HG02852 (cell line): ENCODE measurements around the gene C2orf81.
"Not testable (repeated sequence)": the region's sequence is repeated elsewhere in the genome, so short reads cannot be mapped to it uniquely, and the experiment has no call there.

Experiments
- ATAC-seq: cut with Tn5 transposase; IDR thresholded peaks from one replicate; pipeline ENCODE4 v1.9.1; 2021; ENCODE audit warnings: mild to moderate bottlenecking, moderate library complexity; ENCODE audit not compliant: unreplicated experiment

The C2orf81 gene

DNA sequence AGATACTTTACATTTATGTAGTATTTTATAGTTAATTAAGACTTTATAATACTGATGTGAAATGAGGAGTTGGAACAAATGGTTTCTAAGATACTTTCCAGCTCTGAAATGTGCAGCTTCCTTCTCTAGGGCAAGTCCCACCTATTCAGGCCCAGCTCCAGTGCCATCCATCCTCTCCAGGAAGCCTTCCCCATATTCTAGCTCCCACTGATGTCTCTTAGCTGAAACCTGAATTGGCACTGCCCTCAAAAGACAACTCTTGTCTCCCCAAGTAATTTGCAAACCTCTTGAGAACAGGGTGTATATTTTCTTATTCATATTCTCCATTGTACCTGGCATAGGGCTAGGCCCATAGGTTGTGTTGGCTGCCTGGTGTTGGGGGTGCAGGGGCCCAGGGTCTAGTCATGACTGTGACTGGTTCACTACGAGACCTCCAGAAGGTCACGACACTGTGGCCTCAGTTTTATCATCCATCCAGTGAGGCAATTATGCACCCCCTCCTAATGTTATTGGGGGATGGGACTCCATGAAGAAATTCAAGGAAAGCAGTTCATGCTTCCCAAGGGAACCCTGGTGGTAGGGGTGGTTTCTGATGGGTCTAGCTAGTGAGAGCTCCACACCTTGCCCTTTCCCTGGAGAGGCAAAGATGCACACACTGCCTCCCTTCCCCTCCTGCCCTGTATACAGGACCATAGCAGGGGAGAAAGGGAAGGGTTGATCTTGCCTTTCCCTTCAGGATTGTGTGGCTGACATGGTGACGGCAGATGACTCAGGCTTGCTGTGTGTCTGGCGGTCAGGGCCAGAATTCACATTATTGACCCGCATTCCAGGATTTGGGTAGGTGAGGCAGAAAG lies 2.9 kb upstream of the C2orf81 start:
- ATAC-seq, result no peak

DNA sequence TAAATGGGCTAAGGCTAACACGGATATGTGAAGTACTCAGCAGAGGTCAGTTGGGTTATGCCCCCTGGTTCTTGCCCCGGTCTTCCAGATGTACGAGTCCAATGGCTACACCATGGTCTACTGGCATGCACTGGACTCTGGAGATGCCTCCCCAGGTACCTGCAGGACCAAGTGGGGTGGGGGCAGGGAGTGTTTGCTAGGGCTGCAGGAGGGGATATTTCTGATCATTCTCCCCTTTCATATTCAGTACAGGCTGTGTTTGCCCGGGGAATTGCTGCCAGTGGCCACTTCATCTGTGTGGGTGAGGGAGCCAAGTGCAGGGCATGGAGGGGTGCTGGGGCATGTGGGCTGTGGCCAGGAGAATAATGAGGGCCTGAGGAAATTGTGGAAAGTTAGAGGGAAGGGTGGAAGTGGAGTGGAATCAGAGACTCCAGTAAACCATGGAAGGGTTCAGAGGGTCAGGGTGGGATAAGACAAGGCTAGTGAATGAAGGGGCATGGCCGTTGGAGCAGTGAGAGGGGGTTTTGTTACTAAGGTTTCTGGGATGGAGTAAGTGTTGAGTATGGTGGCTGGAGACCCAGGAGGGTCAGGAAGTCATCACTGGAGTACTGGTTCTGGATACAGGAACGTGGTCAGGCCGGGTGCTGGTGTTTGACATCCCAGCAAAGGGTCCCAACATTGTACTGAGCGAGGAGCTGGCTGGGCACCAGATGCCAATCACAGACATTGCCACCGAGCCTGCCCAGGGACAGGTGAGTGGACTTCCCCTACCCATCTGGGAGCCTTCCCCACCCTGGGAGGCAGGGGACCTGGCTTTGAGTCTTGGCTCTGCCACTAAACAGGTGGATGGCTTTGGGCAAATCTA lies 2.0 kb upstream of the C2orf81 start:
- no peak for ATAC-seq

DNA sequence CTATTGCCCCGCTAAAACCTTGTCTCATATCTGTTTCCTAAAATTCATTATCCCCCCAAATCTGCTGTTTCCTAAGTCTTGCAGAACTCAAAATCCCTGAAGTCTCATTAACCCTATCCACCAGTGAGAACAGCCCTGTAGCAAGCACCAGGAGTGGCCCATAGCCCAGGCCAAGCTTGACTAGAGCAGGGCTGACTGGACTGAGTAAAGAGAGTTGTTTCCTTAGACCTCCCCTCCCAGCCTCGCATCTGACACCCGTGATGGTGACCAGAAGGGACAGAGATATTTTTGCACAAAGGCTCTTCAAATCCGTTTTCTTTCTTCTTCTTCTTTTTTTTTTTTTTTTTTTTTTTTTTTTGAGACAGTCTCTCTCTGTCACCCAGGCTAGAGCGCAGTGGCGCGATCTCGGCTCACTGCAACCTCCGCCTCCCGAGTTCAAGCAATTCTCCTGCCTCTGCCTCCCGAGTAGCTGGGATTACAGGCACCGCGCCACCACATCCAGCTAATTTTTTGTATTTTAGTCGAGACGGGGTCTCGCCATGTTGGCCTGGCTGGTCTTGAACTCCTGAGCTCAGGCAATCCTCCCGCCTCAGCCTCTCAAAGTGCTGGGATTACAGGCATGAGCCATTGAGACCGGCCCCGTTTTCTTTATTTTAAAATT lies 846 bp downstream of the C2orf81 start:
- ATAC-seq, result not testable (repeated sequence)

DNA sequence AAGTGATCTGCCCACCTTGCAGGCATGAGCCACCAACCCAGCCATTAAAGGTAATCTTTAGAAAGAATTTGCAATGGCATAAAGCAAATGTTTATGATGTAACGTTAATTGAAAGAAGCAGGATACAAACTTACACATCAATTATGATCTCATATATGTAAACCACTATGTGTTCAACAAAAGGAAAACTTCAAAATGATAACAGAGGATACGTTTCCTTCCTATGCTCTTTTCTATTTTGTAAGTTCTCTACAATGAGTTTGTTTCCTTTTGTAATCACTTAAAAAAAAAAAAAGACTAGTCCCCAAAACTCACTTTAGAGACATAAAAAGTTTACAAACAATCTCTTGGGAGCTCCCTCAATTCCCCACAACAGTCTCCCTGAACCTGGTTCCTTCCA lies 1.4 kb downstream of the C2orf81 start:
- no peak for ATAC-seq

DNA sequence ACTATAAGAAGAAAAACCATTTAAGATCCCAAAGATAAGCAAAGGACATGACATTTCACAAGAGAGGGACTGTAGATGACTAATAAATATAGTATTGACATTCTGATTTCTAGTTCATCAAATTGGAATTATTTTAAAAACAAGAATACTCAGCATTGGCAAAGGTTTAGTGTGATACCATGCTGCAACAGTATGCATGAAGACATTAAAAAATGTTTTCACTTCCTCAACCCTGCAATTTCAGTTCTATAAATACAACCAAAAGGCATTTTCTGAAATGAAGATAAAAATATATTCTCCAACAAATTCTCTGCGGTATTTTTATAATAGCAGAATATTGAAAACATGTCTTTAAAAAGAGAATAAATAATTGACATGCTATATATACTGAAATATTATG lies 2.1 kb downstream of the C2orf81 start:
- ATAC-seq, result no peak

DNA sequence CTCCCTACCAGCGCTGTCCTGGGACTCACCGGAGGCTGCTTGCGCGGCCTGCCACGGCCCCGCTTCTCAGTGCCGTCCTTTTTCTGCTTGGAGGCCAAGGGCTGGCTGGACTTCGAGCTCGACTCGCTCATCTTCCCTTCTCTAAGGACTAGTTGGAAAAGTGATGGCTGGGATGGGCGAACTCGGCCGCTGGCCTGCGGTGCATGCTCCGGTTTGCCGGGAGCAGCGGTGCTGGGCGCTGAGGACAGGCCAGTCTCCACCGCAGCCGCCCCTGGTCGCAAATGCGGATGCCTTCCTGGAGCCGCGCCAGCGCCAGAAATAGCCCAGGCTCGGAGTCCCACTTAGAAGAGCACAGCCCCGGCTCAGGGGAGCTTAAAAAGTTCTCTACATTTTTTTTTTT lies 3.1 kb downstream of the C2orf81 start:
- no peak for ATAC-seq

DNA sequence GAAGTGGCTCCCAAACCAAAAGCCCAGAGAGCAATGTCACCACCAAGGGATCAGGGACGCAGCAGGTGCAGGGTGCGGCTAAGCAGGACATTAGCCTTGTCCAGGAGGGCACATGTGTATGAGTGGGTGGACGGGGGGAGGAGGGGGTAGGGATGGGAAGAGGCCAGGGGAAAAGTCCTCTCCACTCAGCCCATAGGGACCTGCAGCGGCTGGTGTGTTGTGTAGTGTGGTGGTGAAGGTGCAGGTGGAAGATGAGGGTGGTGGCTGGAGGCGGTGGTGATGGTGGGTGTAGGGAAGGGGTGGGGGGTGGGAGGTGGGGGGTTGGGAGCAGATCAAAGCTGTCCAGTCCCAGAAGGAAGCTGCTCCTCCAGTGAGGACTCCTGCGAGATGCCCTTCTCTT lies 3.7 kb downstream of the C2orf81 start:
- ATAC-seq, result no peak

DNA sequence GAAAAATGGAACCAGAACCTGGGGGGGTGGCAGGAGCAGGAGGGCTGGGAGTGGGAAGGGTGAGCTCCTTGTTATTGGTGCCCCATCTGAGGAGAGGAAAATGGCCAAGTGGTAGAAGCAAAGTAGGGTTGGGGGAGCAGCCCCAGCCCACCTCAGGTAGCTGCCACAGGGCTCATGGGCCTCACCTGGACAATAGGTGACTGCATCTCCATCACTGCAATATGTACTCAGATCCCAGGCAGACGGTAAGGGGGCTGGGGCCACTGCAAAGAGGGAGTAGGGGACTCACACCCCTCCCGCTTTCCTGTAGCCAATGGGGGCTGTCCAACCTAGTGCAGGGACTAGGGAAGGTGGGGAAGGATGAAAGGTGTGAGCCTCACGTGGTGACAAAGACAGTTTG lies 4.2 kb downstream of the C2orf81 start:
- ATAC-seq, result no peak

DNA sequence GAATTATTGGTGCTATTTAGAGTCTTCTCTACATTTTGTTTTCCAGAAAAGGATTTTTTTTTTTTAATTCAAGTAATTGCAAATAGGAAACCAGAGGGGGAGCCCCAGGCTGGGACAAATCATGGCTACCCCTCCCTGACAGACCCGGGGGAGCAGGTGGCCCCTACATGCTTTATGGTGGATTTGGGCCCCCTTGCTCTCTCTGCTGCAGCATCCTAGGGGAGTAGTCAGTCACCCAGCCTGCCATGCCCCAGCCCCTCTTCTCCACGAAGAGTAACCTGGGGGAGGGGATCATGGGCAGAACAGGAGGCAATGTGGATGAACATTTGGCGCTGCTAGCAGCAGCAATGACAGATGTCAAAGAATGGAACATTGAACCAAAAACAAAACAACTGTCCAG lies 4.6 kb downstream of the C2orf81 start:
- no peak for ATAC-seq

DNA sequence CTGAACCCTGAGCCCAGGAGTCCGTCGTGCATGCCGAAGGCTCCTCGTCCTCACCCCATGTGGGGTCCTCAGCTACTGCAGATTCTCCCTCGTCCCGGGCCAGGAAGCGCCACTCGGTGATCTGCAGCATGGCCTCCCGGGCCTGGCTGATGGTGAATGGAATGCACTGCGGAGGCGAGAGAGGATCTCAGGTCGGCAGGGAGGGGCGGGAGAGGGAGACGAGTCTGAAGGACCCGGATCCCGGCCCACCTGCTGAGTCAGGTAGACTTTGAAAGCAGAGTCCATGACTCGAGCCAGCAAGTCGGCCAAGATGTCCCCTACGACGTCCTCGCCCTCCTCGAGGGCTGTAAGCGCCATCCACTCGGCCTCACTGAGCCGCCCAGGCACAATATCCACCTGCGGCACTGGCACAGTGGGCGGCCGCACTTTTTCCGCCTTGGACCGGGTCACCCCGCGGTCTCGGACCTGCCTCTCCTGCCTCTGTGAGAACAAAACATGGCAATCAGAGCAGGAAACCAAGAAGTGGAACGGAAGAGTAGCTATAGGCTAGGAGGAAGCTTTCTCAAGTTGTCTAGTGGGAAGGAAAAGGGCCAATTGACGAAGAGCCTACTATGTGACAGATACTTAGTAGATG lies 5.5 kb downstream of the C2orf81 start:
- ATAC-seq, result no peak

DNA sequence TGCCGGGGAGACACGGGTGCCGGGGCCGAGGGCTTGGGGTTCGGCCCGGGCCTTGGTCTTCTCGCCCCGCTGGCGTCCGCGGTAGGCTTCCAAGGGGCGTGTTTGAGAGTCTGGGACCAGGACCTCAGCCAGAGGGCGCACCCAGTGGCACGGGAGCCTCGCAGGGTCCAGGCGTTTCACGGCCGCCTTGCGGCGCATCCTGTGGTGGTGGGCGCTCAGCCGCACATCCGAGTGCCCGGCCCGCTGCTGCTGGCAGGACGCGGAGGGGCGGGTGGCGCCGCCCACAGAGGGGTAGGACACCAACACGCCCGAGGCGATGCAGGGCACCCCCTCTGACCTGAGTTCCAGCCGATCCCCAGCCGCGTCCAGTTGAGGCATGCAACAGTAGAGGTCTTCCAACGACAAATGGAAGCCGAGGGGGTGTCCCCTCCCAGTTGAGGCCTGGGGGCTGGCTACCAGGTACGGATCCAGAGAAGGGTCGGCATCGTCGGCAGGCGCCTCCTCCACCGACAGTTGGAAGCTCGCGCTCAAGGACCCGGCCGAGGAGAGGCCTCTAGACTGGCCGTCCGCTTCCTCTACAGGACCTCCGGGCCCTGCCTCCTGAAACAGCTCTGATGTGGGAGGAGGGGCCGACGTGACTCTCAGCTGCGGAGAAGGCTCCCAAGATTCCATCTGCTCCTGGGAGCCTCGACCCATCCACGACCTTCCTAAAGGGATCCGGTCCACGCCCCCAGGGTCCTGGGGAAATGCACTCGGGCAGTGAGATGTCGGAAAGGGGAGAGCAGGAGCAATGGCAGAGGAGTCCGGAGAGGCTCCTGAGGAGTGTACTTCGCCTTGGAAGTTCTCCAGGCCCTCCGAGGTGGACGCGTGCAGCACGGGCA lies 6.3 kb downstream of the C2orf81 start:
- no peak for ATAC-seq

DNA sequence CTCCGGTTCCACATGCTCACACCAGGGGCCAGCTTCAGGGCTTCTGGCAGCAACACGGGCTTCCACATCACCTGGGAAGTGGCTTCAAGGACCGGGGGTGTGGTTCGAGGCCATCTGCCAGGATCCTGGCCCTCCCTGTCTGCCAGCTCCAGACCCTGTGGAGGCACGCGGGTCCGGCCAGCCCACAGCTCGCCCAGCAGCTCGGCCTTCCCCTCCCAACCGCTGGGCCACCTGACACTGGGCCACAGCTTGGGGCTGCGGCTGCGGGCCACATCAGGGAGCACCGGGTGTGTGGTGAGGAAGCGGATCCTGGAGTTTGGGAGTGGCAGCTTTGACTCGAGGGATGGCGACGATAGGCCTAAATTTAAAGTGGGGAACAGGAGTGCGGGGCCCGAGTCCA lies 7.0 kb downstream of the C2orf81 start:
- ATAC-seq, result no peak

DNA sequence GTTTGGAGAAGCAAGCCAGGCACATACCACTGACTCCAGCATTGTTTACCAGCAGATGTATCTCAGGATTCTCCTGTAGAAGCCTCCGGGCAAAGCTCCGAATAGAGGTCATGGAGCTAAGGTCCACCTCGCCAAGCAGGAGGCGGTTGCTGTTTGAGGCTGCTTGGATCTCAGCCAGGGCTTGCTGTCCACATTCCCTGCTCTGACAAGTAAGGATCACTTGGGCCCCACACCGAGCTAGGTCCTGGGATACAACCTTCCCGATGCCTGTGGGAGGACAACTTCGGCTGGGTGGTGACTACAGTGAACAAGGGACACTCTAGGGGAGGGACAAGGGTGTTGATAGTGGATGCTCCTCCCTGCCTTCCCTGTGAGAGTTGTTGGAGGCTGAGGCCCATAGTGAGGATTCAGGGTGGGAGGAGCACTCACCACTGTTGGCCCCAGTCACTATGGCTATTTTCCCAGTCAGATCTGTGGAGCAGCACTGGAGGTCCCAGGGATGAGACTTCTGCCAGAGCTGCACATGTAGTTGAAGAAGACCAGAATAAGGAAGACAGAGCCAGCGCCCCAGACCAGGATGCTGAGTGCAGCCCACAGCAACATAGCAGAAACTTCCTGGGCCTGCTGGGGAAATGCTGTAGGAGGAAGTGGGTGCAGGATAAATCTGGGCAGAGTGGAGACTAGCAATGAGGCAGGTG lies 8.3 kb downstream of the C2orf81 start:
- ATAC-seq, result no peak

DNA sequence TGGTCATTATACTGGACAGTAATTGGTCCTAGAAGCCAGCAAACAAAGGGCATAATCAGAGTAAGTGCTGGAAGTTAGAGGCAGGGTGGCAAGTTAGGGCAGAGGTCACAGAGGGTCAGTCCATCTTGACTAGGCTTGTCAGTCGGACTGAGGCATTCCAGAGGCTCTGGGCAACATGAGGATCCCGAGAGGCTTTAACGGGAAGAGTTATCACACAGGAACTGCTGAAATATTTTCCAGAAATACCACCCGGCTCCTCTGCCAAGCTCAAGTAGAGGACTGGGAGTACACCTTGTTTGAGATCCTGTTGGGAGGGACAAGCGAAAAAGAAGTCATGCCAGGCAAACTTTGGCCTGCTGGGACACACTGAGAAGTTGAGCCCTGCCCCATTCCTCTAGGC lies 13.7 kb downstream of the C2orf81 start:
- no peak for ATAC-seq

DNA sequence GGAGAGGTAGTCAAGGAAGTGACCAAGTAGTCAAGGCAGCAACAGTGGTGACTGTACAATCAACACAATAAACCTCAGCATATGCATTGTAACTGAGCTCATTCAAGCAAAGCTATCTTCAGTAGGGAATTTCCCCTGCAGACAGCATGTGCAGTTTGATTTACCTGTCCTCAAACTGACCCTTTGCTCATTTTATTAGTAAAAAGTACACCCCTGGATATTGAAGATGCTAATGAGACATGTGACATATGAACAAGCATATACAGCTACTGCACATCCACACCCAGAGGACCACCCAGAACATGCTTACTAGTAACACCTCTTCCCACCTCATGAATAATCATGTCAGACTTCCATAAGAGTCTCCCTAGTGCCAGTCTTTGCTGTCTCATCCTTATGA lies 15.4 kb downstream of the C2orf81 start:
- ATAC-seq, result peak; percentile 78

DNA sequence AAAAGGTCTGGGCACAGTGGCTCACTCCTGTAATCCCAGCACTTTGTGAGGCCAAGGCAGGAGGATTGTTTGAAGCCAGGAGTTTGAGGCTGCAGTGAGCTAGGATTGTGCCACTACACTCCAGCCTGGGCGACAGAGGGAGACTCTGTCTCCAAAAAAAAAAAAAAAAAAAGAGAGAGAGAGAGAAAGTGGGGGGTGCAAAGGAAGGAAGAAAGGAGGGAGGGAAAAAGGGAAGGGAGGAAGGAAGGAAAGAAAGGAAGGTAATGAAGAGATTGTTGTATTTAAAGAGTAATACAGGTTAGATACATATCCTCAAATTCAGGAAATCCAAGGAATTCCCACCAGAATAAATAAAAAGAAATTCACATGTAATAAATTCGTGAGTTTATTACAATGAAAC lies 19.5 kb downstream of the C2orf81 start:
- ATAC-seq, result no peak

DNA sequence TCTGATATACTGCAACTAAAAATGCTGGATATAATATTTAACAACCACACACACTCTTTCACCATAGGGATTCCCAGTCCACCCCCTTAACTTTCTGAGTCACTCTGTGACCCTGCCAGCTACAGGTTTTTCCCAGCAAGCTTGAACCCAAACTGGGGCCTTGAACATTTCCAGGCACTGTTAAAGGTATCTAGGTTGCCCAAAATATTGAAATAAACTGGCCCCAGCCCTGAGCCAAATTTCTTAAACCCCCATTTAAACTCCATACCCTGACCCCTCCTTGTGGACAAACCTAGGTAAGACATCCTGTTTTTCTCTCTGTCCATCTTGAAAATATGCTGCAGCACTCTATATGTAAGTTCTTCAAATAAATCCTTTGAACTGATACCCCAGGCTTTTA lies 21.6 kb downstream of the C2orf81 start:
- ATAC-seq, result no peak

DNA sequence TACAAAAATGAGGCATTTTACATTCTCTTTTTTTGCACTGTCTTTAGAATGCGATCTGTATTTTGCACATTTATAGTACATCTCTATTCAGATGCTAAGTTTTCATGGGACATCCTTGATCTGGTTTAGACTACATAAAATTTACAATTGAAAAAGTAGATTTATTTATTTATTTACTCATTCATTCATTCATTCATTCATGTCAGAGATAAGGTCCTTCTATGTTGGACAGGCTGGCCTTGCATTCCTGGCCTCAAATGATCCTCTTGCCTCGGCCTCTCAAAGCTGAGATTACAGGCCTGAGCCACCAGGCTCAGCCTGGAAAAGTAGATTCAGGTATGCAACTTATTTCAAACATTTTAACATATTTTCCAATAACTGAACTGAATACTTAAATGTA lies 25.3 kb downstream of the C2orf81 start:
- ATAC-seq, result no peak

DNA sequence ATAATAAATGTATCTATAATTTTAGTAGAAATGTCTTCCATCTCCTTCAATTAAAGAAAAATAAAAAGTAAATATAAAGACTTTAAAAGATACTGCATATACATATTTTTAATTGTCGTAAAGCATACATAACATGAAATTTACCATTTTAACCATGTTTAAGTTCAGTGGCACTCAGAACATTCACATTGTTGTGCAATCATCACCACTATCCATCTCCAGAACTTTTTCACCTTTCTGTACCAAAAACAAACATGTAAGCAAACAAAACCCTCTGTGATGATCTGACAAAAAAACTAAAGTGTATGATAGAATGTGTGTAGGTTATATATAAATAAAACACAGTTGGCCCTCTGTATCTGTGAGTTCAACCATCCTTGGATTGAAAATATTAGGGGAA lies 27.9 kb downstream of the C2orf81 start:
- no peak for ATAC-seq

DNA sequence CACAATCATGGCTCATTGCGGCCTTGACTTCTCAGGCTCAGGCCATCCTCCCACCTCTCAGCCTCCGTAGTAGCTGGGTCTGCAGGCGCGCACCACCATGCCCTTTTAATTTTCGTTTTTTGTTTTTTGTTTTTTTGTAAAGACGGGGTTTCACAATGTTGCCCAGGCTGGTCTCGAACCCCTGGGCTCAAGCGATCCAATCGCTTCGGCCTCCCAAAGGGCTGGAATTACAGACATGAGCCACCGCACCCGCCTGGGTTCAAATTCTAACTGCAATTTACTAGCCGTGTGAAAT lies 29.0 kb downstream of the C2orf81 start:
- no peak for ATAC-seq
